ENCODE data around the gene SEMA5A. TPM values are rescaled to one million over a fixed set of nuclear protein-coding genes. Genes with fewer than 3 reads are reported as not detected.

The SEMA5A gene
- total RNA-seq, 1 experiment from 2014 or later: 0.15 TPM

DNA sequence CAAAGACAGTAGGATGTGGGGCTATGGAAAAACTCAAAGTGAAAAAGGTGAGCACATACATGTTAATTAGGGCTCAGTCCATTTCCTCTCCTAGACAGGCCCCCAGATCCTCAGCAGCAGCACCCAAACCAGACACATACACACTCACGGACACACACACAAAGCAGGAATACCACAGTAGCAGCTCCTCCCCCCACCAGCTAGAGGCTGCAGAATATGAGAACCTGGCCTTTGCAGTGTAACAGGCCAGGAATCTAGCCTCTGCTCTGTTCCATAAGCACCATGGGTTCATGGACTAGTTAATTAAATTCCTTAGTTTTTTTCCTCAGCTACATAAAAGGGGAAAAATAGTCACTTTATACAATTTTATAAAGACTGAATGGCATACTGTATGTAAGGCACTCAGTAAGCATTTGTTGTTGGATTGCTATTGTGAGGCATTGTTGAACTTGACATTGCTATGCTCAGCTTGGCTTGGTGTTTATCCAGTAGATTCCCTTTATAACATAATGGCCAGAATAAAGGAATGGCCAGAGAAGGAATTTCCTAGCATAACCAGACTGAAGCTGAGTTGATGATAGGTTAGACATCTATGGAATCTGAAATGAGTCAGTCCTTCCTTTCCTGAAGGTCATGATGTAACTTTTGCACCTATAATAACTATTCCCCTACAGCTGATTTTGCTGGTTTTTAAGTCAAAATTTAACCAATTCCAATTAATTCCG lies 186.8 kb downstream of the SEMA5A start:
- Histone ChIP-seq H3K27me3 (ENCODE audit: control insufficient read depth, insufficient read depth, low read length) (no peaks in the 10 kb centered on the region), H3K4me1 (ENCODE audit: control insufficient read depth, insufficient read depth, low read length) (no peaks in the 10 kb centered on the region), H3K36me3 (ENCODE audit: control insufficient read depth, insufficient read depth, low read length) (no peaks in the 10 kb centered on the region), H3K4me3 (ENCODE audit: low read depth in 2 of 2, low read length in 2 of 2) (no peak overlapping the region), H3K27ac (ENCODE audit: low read length) (no peak overlapping the region), H3K9me3 (ENCODE audit: control insufficient read depth, insufficient read depth, low read depth, low read length) (no peaks in the 10 kb centered on the region)
- BruUV-seq (replicated peaks): no TSS peak
- no peak for DNase-seq (ENCODE audit: low read depth, low spot score)
- CTCF ChIA-PET: no interaction called here
- in situ Hi-C loops (cut with HindIII; ENCODE audit: low pct_unique_long_range_greater_than_20kb, low sequenced_read_pairs) (no loop called here), intact Hi-C loops (cut with micrococcal nuclease; ENCODE audit: unreplicated experiment) (loop anchor here (5.0 kb wide), 1 partner anchor 47 kb away; no protein-coding TSS in a partner anchor)
- ATAC-seq: no peak
- POLR2A ChIA-PET: no interaction called here
- no peak for TF ChIP-seq TCF7L2 (IDR thresholded peaks at IDR 0.05; ENCODE audit: low read depth, low read length)
- no peak for TF ChIP-seq SIN3A (IDR thresholded peaks at IDR 0.05; ENCODE audit: borderline replicate concordance, insufficient read depth, low read depth, low read length)
- TF ChIP-seq, protein P1, sequence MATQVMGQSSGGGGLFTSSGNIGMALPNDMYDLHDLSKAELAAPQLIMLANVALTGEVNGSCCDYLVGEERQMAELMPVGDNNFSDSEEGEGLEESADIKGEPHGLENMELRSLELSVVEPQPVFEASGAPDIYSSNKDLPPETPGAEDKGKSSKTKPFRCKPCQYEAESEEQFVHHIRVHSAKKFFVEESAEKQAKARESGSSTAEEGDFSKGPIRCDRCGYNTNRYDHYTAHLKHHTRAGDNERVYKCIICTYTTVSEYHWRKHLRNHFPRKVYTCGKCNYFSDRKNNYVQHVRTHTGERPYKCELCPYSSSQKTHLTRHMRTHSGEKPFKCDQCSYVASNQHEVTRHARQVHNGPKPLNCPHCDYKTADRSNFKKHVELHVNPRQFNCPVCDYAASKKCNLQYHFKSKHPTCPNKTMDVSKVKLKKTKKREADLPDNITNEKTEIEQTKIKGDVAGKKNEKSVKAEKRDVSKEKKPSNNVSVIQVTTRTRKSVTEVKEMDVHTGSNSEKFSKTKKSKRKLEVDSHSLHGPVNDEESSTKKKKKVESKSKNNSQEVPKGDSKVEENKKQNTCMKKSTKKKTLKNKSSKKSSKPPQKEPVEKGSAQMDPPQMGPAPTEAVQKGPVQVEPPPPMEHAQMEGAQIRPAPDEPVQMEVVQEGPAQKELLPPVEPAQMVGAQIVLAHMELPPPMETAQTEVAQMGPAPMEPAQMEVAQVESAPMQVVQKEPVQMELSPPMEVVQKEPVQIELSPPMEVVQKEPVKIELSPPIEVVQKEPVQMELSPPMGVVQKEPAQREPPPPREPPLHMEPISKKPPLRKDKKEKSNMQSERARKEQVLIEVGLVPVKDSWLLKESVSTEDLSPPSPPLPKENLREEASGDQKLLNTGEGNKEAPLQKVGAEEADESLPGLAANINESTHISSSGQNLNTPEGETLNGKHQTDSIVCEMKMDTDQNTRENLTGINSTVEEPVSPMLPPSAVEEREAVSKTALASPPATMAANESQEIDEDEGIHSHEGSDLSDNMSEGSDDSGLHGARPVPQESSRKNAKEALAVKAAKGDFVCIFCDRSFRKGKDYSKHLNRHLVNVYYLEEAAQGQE (IDR thresholded peaks at IDR 0.05; ENCODE audit: insufficient read depth in 1 of 2, low read depth in 2 of 2, low read length in 1 of 2): no peak
- TF ChIP-seq, protein P2, sequence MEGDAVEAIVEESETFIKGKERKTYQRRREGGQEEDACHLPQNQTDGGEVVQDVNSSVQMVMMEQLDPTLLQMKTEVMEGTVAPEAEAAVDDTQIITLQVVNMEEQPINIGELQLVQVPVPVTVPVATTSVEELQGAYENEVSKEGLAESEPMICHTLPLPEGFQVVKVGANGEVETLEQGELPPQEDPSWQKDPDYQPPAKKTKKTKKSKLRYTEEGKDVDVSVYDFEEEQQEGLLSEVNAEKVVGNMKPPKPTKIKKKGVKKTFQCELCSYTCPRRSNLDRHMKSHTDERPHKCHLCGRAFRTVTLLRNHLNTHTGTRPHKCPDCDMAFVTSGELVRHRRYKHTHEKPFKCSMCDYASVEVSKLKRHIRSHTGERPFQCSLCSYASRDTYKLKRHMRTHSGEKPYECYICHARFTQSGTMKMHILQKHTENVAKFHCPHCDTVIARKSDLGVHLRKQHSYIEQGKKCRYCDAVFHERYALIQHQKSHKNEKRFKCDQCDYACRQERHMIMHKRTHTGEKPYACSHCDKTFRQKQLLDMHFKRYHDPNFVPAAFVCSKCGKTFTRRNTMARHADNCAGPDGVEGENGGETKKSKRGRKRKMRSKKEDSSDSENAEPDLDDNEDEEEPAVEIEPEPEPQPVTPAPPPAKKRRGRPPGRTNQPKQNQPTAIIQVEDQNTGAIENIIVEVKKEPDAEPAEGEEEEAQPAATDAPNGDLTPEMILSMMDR (IDR thresholded peaks at IDR 0.05): no peak
- no peak for TF ChIP-seq POLR2AphosphoS5 (IDR thresholded peaks at IDR 0.05; ENCODE audit: low read depth, low read length)

DNA sequence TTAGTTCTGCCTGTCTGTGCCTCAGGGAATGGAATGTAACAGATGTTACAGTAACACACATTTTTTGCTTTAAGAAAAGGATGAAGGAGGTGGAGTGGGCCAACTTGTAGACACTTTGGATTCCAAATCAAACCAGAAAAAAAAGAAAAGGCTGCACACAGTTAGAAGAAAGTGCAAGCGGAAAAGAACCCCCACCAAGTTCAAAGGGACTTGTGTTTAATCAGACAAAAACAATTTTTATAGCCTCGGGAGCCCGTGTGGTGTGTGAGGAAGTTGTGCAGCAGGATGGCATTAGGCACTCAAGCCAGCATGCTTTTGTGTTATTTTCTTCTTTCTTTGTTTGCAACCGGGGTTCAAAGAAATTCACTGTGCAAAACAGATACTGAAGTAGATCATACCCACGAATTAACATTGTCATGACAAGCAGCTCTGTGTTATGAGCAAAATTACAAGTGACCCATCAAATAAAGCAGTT lies 189.5 kb downstream of the SEMA5A start:
- POLR2A ChIA-PET: no interaction called here
- BruUV-seq (replicated peaks): no TSS peak
- H3K27ac ChIP-seq (ENCODE audit: low read length): no peak overlapping the region
- no peaks in the 10 kb centered on the region for H3K4me1 ChIP-seq (ENCODE audit: control insufficient read depth, insufficient read depth, low read length)
- H3K36me3 ChIP-seq (ENCODE audit: control insufficient read depth, insufficient read depth, low read length): no peaks in the 10 kb centered on the region
- in situ Hi-C loops (cut with HindIII; ENCODE audit: low pct_unique_long_range_greater_than_20kb, low sequenced_read_pairs) (no loop called here), intact Hi-C loops (cut with micrococcal nuclease; ENCODE audit: unreplicated experiment) (loop anchor here (5.0 kb wide), 1 partner anchor 44 kb away; no protein-coding TSS in a partner anchor)
- TF ChIP-seq POLR2AphosphoS5 (IDR thresholded peaks at IDR 0.05; ENCODE audit: low read depth, low read length) (no peak), TCF7L2 (IDR thresholded peaks at IDR 0.05; ENCODE audit: low read depth, low read length) (no peak), SIN3A (IDR thresholded peaks at IDR 0.05; ENCODE audit: borderline replicate concordance, insufficient read depth, low read depth, low read length) (no peak)
- TF ChIP-seq, protein P1 (IDR thresholded peaks at IDR 0.05; ENCODE audit: insufficient read depth in 1 of 2, low read depth in 2 of 2, low read length in 1 of 2): no peak
- TF ChIP-seq, protein P2 (IDR thresholded peaks at IDR 0.05): no peak
- H3K4me3 ChIP-seq (ENCODE audit: low read depth in 2 of 2, low read length in 2 of 2): no peak overlapping the region
- no peaks in the 10 kb centered on the region for H3K27me3 ChIP-seq (ENCODE audit: control insufficient read depth, insufficient read depth, low read length)
- DNase-seq (ENCODE audit: low read depth, low spot score): no peak
- no peaks in the 10 kb centered on the region for H3K9me3 ChIP-seq (ENCODE audit: control insufficient read depth, insufficient read depth, low read depth, low read length)
- no peak for ATAC-seq
- CTCF ChIA-PET: no interaction called here
